Activated T-cell treated with anti-CD3 and anti-CD28 coated beads, Interleukin-2, amount 50 U/mL, for 72 hours (primary cell): ENCODE results near the gene CAPN1. TPM values are rescaled to one million over a fixed set of nuclear protein-coding genes. Genes with fewer than 3 reads are reported as not detected.
"Not testable (repeated sequence)": the region's sequence is repeated elsewhere in the genome, so short reads cannot be mapped to it uniquely, and the experiment has no call there.

ENCODE experiments used
- ATAC-seq, 2 donors: fragments of 150-1000 bp; cut with Tn5 transposase; replicated peaks in 1 of 2; 2 replicates each; pipeline ENCODE4 v1.10.0; 2021; ENCODE audit warnings: moderate library complexity in 2 of 2, mild to moderate bottlenecking in 1 of 2
- DNase-seq, 2 donors: peaks; one replicate each; pipeline ENCODE4 v3.0.0; 2021 to 2022; ENCODE audit warnings: mixed read lengths in 1 of 2
- H3K27ac Mint-ChIP-seq: one replicate; pipeline ENCODE4 v1.8.0; 2022; ENCODE audit warnings: mild to moderate bottlenecking, moderate library complexity, mixed read lengths
- H3K27me3 Mint-ChIP-seq: one replicate; pipeline ENCODE4 v1.8.0; 2022; ENCODE audit warnings: low read depth, mixed read lengths
- H3K36me3 Mint-ChIP-seq, 2 donors: one replicate each; pipeline ENCODE4 v1.8.0; 2022; ENCODE audit warnings: mixed read lengths in 2 of 2, mild to moderate bottlenecking in 1 of 2; ENCODE audit not compliant: insufficient read depth in 2 of 2
- H3K4me1 Mint-ChIP-seq: one replicate; pipeline ENCODE4 v1.8.0; 2022; ENCODE audit warnings: low read depth, mixed read lengths
- H3K4me3 Mint-ChIP-seq, 2 donors: one replicate each; pipeline ENCODE4 v1.8.0; 2022; ENCODE audit warnings: mild to moderate bottlenecking in 2 of 2, mixed read lengths in 2 of 2, moderate library complexity in 2 of 2
- H3K9me3 Mint-ChIP-seq, 2 donors: one replicate each; pipeline ENCODE4 v1.8.0; 2022; ENCODE audit warnings: mixed read lengths in 2 of 2
- total RNA-seq, 2 donors: library from RNA; stranded (reverse); gene quantifications; one replicate each; pipeline ENCODE4 v1.2.3, GENCODE V29; 2022

The CAPN1 gene
- total RNA-seq, 2 donors from 2014 or later: 99.1 to 114 TPM

- peaks cover 14% of the 10 kb centered on the region for H3K27me3 Mint-ChIP-seq
- H3K4me1 Mint-ChIP-seq: peaks cover 25% of the 10 kb centered on the region
- H3K9me3 Mint-ChIP-seq: no peaks in the 10 kb centered on the region
- no peak overlapping the region for H3K27ac Mint-ChIP-seq
- no peak for DNase-seq
- H3K36me3 Mint-ChIP-seq: no peaks in the 10 kb centered on the region
- no peak overlapping the region for H3K4me3 Mint-ChIP-seq
- ATAC-seq: no peak
These were observed 39.3 kb downstream of the CAPN1 start for GRCh38 chr11:65221026-65221425.

- Mint-ChIP-seq H3K36me3 (no peaks in the 10 kb centered on the region), H3K4me1 (peaks cover 27% of the 10 kb centered on the region), H3K9me3 (no peaks in the 10 kb centered on the region), H3K27me3 (peaks cover 28% of the 10 kb centered on the region), H3K27ac (no peak overlapping the region), H3K4me3 (no peak overlapping the region)
- DNase-seq (no peak), ATAC-seq (no peak)
These were observed 41.3 kb downstream of the CAPN1 start for GRCh38 chr11:65223011-65223410.

GRCh38 chr11:65224930-65225278 lies 43.2 kb downstream of the CAPN1 start:
- peaks cover 29% of the 10 kb centered on the region for H3K27me3 Mint-ChIP-seq
- no peak for DNase-seq

GRCh38 chr11:65225279-65226102 lies 43.8 kb downstream of the CAPN1 start:
- peaks cover 22% of the 10 kb centered on the region for H3K4me1 Mint-ChIP-seq
- no peak overlapping the region for H3K27ac Mint-ChIP-seq
- ATAC-seq: peak; percentile 91 to 92
- no peaks in the 10 kb centered on the region for H3K9me3 Mint-ChIP-seq
- H3K27me3 Mint-ChIP-seq: peaks cover 33% of the 10 kb centered on the region
- H3K36me3 Mint-ChIP-seq: no peaks in the 10 kb centered on the region
- H3K4me3 Mint-ChIP-seq: peak overlapping the region; percentile 84 to 88
- peak; percentile 59 to 69 for DNase-seq

More at GRCh38 chr11:65224930-65225278, 43.2 kb downstream of the CAPN1 start:
- no peak for ATAC-seq
- H3K9me3 Mint-ChIP-seq: no peaks in the 10 kb centered on the region
- H3K4me1 Mint-ChIP-seq: peaks cover 27% of the 10 kb centered on the region
- H3K36me3 Mint-ChIP-seq: no peaks in the 10 kb centered on the region
- no peak overlapping the region for H3K27ac Mint-ChIP-seq
- peak overlapping the region; percentile 84 to 88 for H3K4me3 Mint-ChIP-seq

GRCh38 chr11:65226103-65226442 lies 44.3 kb downstream of the CAPN1 start:
- Mint-ChIP-seq H3K36me3 (no peaks in the 10 kb centered on the region), H3K9me3 (no peaks in the 10 kb centered on the region), H3K27me3 (peaks cover 33% of the 10 kb centered on the region), H3K27ac (no peak overlapping the region), H3K4me3 (peak overlapping the region; percentile 84 to 88), H3K4me1 (peaks cover 18% of the 10 kb centered on the region)
- no peak for DNase-seq
- peak in 1 of 2 donors; percentile 23 for ATAC-seq

GRCh38 chr11:65227879-65228278 lies 46.2 kb downstream of the CAPN1 start:
- H3K27ac Mint-ChIP-seq: no peak overlapping the region
- DNase-seq: no peak
- peaks cover 18% of the 10 kb centered on the region for H3K4me1 Mint-ChIP-seq
- no peaks in the 10 kb centered on the region for H3K9me3 Mint-ChIP-seq
- no peak overlapping the region for H3K4me3 Mint-ChIP-seq
- no peak for ATAC-seq
- no peaks in the 10 kb centered on the region for H3K36me3 Mint-ChIP-seq
- H3K27me3 Mint-ChIP-seq: peaks cover 33% of the 10 kb centered on the region

GRCh38 chr11:65236194-65237059 lies 54.7 kb downstream of the CAPN1 start:
- no peak for ATAC-seq

GRCh38 chr11:65238302-65238701 lies 56.6 kb downstream of the CAPN1 start:
- H3K4me1 Mint-ChIP-seq, H3K27ac Mint-ChIP-seq, H3K4me3 Mint-ChIP-seq, DNase-seq, ATAC-seq, H3K36me3 Mint-ChIP-seq, H3K27me3 Mint-ChIP-seq, H3K9me3 Mint-ChIP-seq: not testable (repeated sequence)

More at GRCh38 chr11:65236194-65237059, 54.7 kb downstream of the CAPN1 start:
- Mint-ChIP-seq H3K36me3 (peaks cover 0 to 1% of the 10 kb centered on the region in 2 donors), H3K9me3 (no peaks in the 10 kb centered on the region), H3K27ac (no peak overlapping the region), H3K4me1 (no peaks in the 10 kb centered on the region), H3K4me3 (no peak overlapping the region), H3K27me3 (no peaks in the 10 kb centered on the region)
- DNase-seq: no peak

- H3K4me3 Mint-ChIP-seq: no peak overlapping the region
- H3K27ac Mint-ChIP-seq: no peak overlapping the region
- peaks cover 6 to 9% of the 10 kb centered on the region in 2 donors for H3K36me3 Mint-ChIP-seq
- H3K4me1 Mint-ChIP-seq: no peaks in the 10 kb centered on the region
- ATAC-seq: no peak
- no peak for DNase-seq
- no peaks in the 10 kb centered on the region for H3K27me3 Mint-ChIP-seq
- peaks cover 5 to 9% of the 10 kb centered on the region in 2 donors for H3K9me3 Mint-ChIP-seq
These were observed 59.4 kb downstream of the CAPN1 start for GRCh38 chr11:65241134-65241533.

- Mint-ChIP-seq H3K27ac (no peak overlapping the region), H3K9me3 (peaks cover 5 to 9% of the 10 kb centered on the region in 2 donors), H3K4me1 (no peaks in the 10 kb centered on the region), H3K36me3 (peaks cover 6 to 9% of the 10 kb centered on the region in 2 donors), H3K4me3 (no peak overlapping the region), H3K27me3 (no peaks in the 10 kb centered on the region)
- no peak for ATAC-seq
- DNase-seq: no peak
These were observed 60.0 kb downstream of the CAPN1 start for GRCh38 chr11:65241692-65242091.

- no peak for DNase-seq
- Mint-ChIP-seq H3K27ac (no peak overlapping the region), H3K36me3 (peaks cover 6 to 9% of the 10 kb centered on the region in 2 donors), H3K27me3 (no peaks in the 10 kb centered on the region), H3K4me1 (no peaks in the 10 kb centered on the region), H3K9me3 (peaks cover 5 to 9% of the 10 kb centered on the region in 2 donors), H3K4me3 (no peak overlapping the region)
- ATAC-seq: no peak
These were observed 60.7 kb downstream of the CAPN1 start for GRCh38 chr11:65242389-65242788.

GRCh38 chr11:65243797-65244196 lies 62.1 kb downstream of the CAPN1 start:
- Mint-ChIP-seq H3K27ac (no peak overlapping the region), H3K36me3 (peaks cover 6 to 9% of the 10 kb centered on the region in 2 donors), H3K9me3 (peaks cover 5 to 9% of the 10 kb centered on the region in 2 donors), H3K27me3 (no peaks in the 10 kb centered on the region), H3K4me3 (no peak overlapping the region), H3K4me1 (no peaks in the 10 kb centered on the region)
- DNase-seq: no peak
- ATAC-seq: no peak

- ATAC-seq, H3K9me3 Mint-ChIP-seq, H3K4me1 Mint-ChIP-seq, H3K27me3 Mint-ChIP-seq, H3K4me3 Mint-ChIP-seq, H3K36me3 Mint-ChIP-seq, DNase-seq, H3K27ac Mint-ChIP-seq: not testable (repeated sequence)
These were observed 63.3 kb downstream of the CAPN1 start for GRCh38 chr11:65245046-65245445.
